ENCODE results near the gene GP9. TPM values are rescaled to one million over a fixed set of nuclear protein-coding genes. Genes with fewer than 3 reads are reported as not detected.

GP9 gene
- total RNA-seq, 1 experiment from 2014 or later = not detected

- H3K79me2 ChIP-seq (ENCODE audit: insufficient read depth, low read length) = no peaks in the 10 kb centered on the region
- DNase-seq = no peak
Observed at GRCh38 chr3:129050556-129051295, 9.9 kb upstream of the GP9 start.

More at GRCh38 chr3:129050556-129051295, 9.9 kb upstream of the GP9 start:
- Histone ChIP-seq H2AK5ac (ENCODE audit: insufficient read length, low read length) (no peak overlapping the region), H3K18ac (ENCODE audit: insufficient read length, low read depth, low read length) (no peak overlapping the region), H2BK15ac (ENCODE audit: low read depth, low read length) (no peak overlapping the region), H3K56ac (ENCODE audit: insufficient read length, low read depth, low read length) (no peak overlapping the region), H4K8ac (replicated peaks; ENCODE audit: insufficient read length, low read depth, low read length) (no peak overlapping the region), H4K5ac (ENCODE audit: insufficient read length, low read depth, low read length) (no peak overlapping the region), H3K23me2 (ENCODE audit: insufficient read length, low read depth, low read length, poor library complexity, severe bottlenecking) (no peaks in the 10 kb centered on the region), H3K4me2 (ENCODE audit: insufficient read depth, insufficient read length, low read length) (no peak overlapping the region), H3K4me1 (ENCODE audit: insufficient read depth, low read length) (no peaks in the 10 kb centered on the region), H2BK20ac (ENCODE audit: low read depth, low read length, poor library complexity, severe bottlenecking) (no peak overlapping the region), H3K27ac (ENCODE audit: insufficient read length, low read depth, low read length) (no peak overlapping the region), H3K9ac (ENCODE audit: extremely low read depth, insufficient read length, low read length) (no peak overlapping the region), H2BK12ac (ENCODE audit: insufficient read length, low read depth, low read length) (no peak overlapping the region), H3K4ac (ENCODE audit: low read depth, low read length) (no peak overlapping the region), H2BK5ac (ENCODE audit: insufficient read length, low read length) (no peak overlapping the region), H2BK120ac (ENCODE audit: low read depth, low read length, poor library complexity, severe bottlenecking) (no peak overlapping the region), H3K14ac (ENCODE audit: insufficient read depth, low read length) (no peak overlapping the region; the same call in 1 of the 2 replicates), H4K91ac (ENCODE audit: insufficient read length, low read depth, low read length) (no peak overlapping the region), H3T11ph (ENCODE audit: low read length) (no peak overlapping the region), H4K20me1 (ENCODE audit: control insufficient read depth, insufficient read depth, insufficient read length) (no peaks in the 10 kb centered on the region), H3K79me1 (ENCODE audit: insufficient read depth, low read depth, low read length, poor library complexity, severe bottlenecking) (no peaks in the 10 kb centered on the region), H3K27me3 (ENCODE audit: insufficient read depth, low read length) (no peaks in the 10 kb centered on the region), H3K23ac (ENCODE audit: insufficient read length, low read depth, low read length) (no peak overlapping the region), H3K9me3 (ENCODE audit: control insufficient read depth, low read depth, low read length) (no peaks in the 10 kb centered on the region), H2AFZ (ENCODE audit: low read length) (no peak overlapping the region)
- Mint-ChIP-seq H3K9me3 (peaks cover 6 to 8% of the 10 kb centered on the region in 2 experiments; a peak in 4 of 5 replicates), H3K4me1 (peaks cover 2 to 6% of the 10 kb centered on the region in 2 experiments; a peak in 3 of 4 replicates), H3K27me3 (ENCODE audit: low read depth) (peaks cover 6% of the 10 kb centered on the region), H3K4me3 (no peak overlapping the region), H3K27ac (no peak overlapping the region), H3K36me3 (ENCODE audit: insufficient read depth in 1 of 3, low read depth in 3 of 3) (peaks cover 0 to 6% (median 0%) of the 10 kb centered on the region in 3 experiments; a peak in 1 of 7 replicates)
- no CpG with 5 or more reads among the region's 12 CpGs for WGBS (ENCODE audit: extremely low coverage, insufficient read length, low lambda C conversion rate)
- TF ChIP-seq CTCF (conservative IDR thresholded peaks at IDR 0.05) = no peak

Measured in H9 (cell line).